Fibroblast of lung (primary cell): Measurements from ENCODE around the gene ARMH3. TPM values are rescaled to one million over a fixed set of nuclear protein-coding genes. Genes with fewer than 3 reads are reported as not detected.

Experiments used
- DNase-seq, 2 donors: peaks; one replicate each; pipeline versions ENCODE4 v3.0.0 to v3.0.0-alpha.2; 2010; ENCODE audit warnings: low read depth in 2 of 2
- H2AFZ ChIP-seq: 2 replicates; pipeline ENCODE4 v1.5.1; 2012; ENCODE audit warnings: low read length, control low read depth, inconsistent platforms
- H3K27ac ChIP-seq: 2 replicates; pipeline ENCODE4 v1.5.1; 2011; ENCODE audit warnings: low read length, control low read depth; ENCODE audit not compliant: insufficient read depth
- H3K27me3 ChIP-seq: 2 replicates; pipeline ENCODE4 v1.5.1; 2011; ENCODE audit warnings: mild to moderate bottlenecking, low read length; ENCODE audit not compliant: control insufficient read depth, insufficient read depth
- H3K36me3 ChIP-seq: 2 replicates; pipeline ENCODE4 v1.5.1; 2011; ENCODE audit warnings: low read length; ENCODE audit not compliant: control insufficient read depth, insufficient read depth
- H3K4me1 ChIP-seq: 2 replicates; pipeline ENCODE4 v1.5.1; 2011; ENCODE audit warnings: low read length; ENCODE audit not compliant: control insufficient read depth, insufficient read depth; ENCODE audit errors: extremely low read depth
- H3K4me2 ChIP-seq: 2 replicates; pipeline ENCODE4 v1.5.1; 2011; ENCODE audit warnings: low read length, control low read depth; ENCODE audit not compliant: insufficient read depth; ENCODE audit errors: extremely low read depth
- H3K4me3 ChIP-seq, 4 experiments: fragments of 200-600 bp in 1 of 4; sonication (generic) in 1 of 4; replicated peaks in 1 of 4; 2 replicates each; pipeline ENCODE4 v1.5.1; 2011 to 2016; ENCODE audit warnings: low read length in 4 of 4, low read depth in 3 of 4, mild to moderate bottlenecking in 3 of 4, control low read depth in 2 of 4, inconsistent platforms in 1 of 4, mixed read lengths in 1 of 4; ENCODE audit not compliant: insufficient read depth in 1 of 4; ENCODE audit errors: control extremely low read depth in 1 of 4
- H3K79me2 ChIP-seq: 2 replicates; pipeline ENCODE4 v1.5.1; 2012; ENCODE audit warnings: mild to moderate bottlenecking, low read length, inconsistent platforms; ENCODE audit not compliant: control insufficient read depth, insufficient read depth
- H3K9ac ChIP-seq: 2 replicates; pipeline ENCODE4 v1.5.1; 2011; ENCODE audit warnings: mild to moderate bottlenecking, low read length, control low read depth; ENCODE audit not compliant: insufficient read depth
- H3K9me3 ChIP-seq: 2 replicates; pipeline ENCODE4 v1.5.1; 2012; ENCODE audit warnings: low read depth, low read length; ENCODE audit not compliant: control insufficient read depth, insufficient read depth
- H4K20me1 ChIP-seq: 2 replicates; pipeline ENCODE4 v1.5.1; 2011; ENCODE audit warnings: low read length; ENCODE audit not compliant: control insufficient read depth, insufficient read depth; ENCODE audit errors: extremely low read depth
- CTCF ChIP-seq, 2 donors: IDR thresholded peaks in 1 of 2; conservative IDR thresholded peaks in 1 of 2; 1 replicate in 1 of 2; 2 replicates in 1 of 2; pipeline ENCODE4 v1.5.1; 2011 to 2012; ENCODE audit warnings: low read length in 2 of 2, control low read depth in 1 of 2, inconsistent platforms in 1 of 2, low read depth in 1 of 2, mild to moderate bottlenecking in 1 of 2
- EZH2 ChIP-seq: IDR thresholded peaks from 2 replicates; pipeline ENCODE4 v1.5.1; 2012; ENCODE audit warnings: low read length, control low read depth, mild to moderate bottlenecking; ENCODE audit errors: missing control alignments
- polyA plus RNA-seq, 2 donors: library from polyadenylated mRNA; depleted of rRNA in 1 of 2; stranded (reverse) in 1 of 2; unstranded in 1 of 2; fragments of >200 nt; gene quantifications; 2 replicates each; pipeline ENCODE4 v1.2.1, GENCODE V29; 2011 to 2012; ENCODE audit warnings: missing spikeins in 1 of 2
- total RNA-seq: library from RNA; depleted of rRNA; stranded (reverse); fragments of >200 nt; gene quantifications from 2 replicates; pipeline ENCODE4 v1.2.1, GENCODE V29; 2014

Gene ARMH3
- total and polyA plus RNA-seq, 2 donors (not counting 1 experiment from before 2014, with no cell fraction given), result 14.5 to 16.4 TPM

- Histone ChIP-seq H3K4me1 (no peaks in the 10 kb centered on the region), H3K36me3 (no peaks in the 10 kb centered on the region), H3K4me3 (no peak overlapping the region), H3K27me3 (no peaks in the 10 kb centered on the region), H3K27ac (no peak overlapping the region), H3K4me2 (no peak overlapping the region), H2AFZ (no peak overlapping the region), H3K79me2 (no peaks in the 10 kb centered on the region), H3K9ac (no peak overlapping the region), H4K20me1 (no peaks in the 10 kb centered on the region), H3K9me3 (no peaks in the 10 kb centered on the region)
- no peak for TF ChIP-seq CTCF (conservative IDR thresholded peaks at IDR 0.05 in 1 of 2, IDR thresholded peaks at IDR 0.05 in 1 of 2; ENCODE audit: low read depth in 1 of 2, low read length in 2 of 2)
- TF ChIP-seq EZH2, result no peak
- DNase-seq, result peak in 1 of 2 donors; percentile 66
Measured at GRCh38 chr10:101903827-101904550, 152.0 kb downstream of the ARMH3 start.

GRCh38 chr10:101902820-101903145 lies 153.2 kb downstream of the ARMH3 start:
- no peaks in the 10 kb centered on the region for H3K79me2 ChIP-seq

More at GRCh38 chr10:101902820-101903145, 153.2 kb downstream of the ARMH3 start:
- no peak for DNase-seq
- no peaks in the 10 kb centered on the region for H3K4me1 ChIP-seq
- H3K27me3 ChIP-seq, result no peaks in the 10 kb centered on the region
- H3K4me2 ChIP-seq, result no peak overlapping the region
- H3K4me3 ChIP-seq, result no peak overlapping the region
- H3K36me3 ChIP-seq, result no peaks in the 10 kb centered on the region
- H4K20me1 ChIP-seq, result no peaks in the 10 kb centered on the region
- H3K9ac ChIP-seq, result no peak overlapping the region
- H3K27ac ChIP-seq, result no peak overlapping the region
- H2AFZ ChIP-seq, result no peak overlapping the region
- TF ChIP-seq EZH2 (no peak), CTCF (conservative IDR thresholded peaks at IDR 0.05 in 1 of 2, IDR thresholded peaks at IDR 0.05 in 1 of 2; ENCODE audit: low read depth in 1 of 2, low read length in 2 of 2) (no peak)
- H3K9me3 ChIP-seq, result no peaks in the 10 kb centered on the region
